DND-41 (cell line): ENCODE measurements around the gene FEZ2.

Source experiments
- ATAC-seq: fragments of 200-7000 bp; cut with Tn5 transposase; 3 replicates; pipeline ENCODE4 v1.9.1; 2021; ENCODE audit warnings: low read depth; ENCODE audit not compliant: insufficient read depth
- DNase-seq: peaks from one replicate; pipeline ENCODE4 v3.0.0-alpha.2; 2020
- H2AFZ ChIP-seq: 2 replicates; pipeline ENCODE4 v1.6.0; 2012; ENCODE audit warnings: low read depth, low read length
- H3K27ac ChIP-seq: 2 replicates; pipeline ENCODE4 v1.5.1; 2012; ENCODE audit warnings: low read length, inconsistent platforms
- H3K27me3 ChIP-seq: fragments of 200-600 bp; sonication (generic); 2 replicates; pipeline ENCODE4 v1.6.0; 2012; ENCODE audit warnings: low read length, mild to moderate bottlenecking, inconsistent platforms; ENCODE audit not compliant: insufficient read depth, poor library complexity
- H3K36me3 ChIP-seq: 2 replicates; pipeline ENCODE4 v1.5.1; 2012; ENCODE audit warnings: low read length, inconsistent platforms; ENCODE audit not compliant: insufficient read depth
- H3K4me1 ChIP-seq: 2 replicates; pipeline ENCODE4 v1.5.1; 2012; ENCODE audit warnings: mild to moderate bottlenecking, low read length; ENCODE audit not compliant: insufficient read depth
- H3K4me2 ChIP-seq: 2 replicates; pipeline ENCODE4 v1.6.0; 2012; ENCODE audit warnings: mild to moderate bottlenecking, moderate library complexity, low read length, inconsistent platforms; ENCODE audit not compliant: insufficient read depth
- H3K4me3 ChIP-seq, 2 experiments: fragments of 200-600 bp in 1 of 2; shearing (Covaris generic) in 1 of 2; 2 replicates each; pipeline ENCODE4 v1.5.1; 2012 to 2016; ENCODE audit warnings: inconsistent platforms in 2 of 2, low read length in 2 of 2, mild to moderate bottlenecking in 2 of 2, low read depth in 1 of 2, moderate library complexity in 1 of 2
- H3K79me2 ChIP-seq: 2 replicates; pipeline ENCODE4 v1.6.0; 2012; ENCODE audit warnings: low read length, inconsistent platforms; ENCODE audit not compliant: insufficient read depth
- H3K9ac ChIP-seq: 2 replicates; pipeline ENCODE4 v1.6.0; 2012; ENCODE audit warnings: low read depth, mild to moderate bottlenecking, inconsistent platforms, low read length, moderate library complexity
- H3K9me3 ChIP-seq: 2 replicates; pipeline ENCODE4 v1.5.1; 2012; ENCODE audit warnings: low read length, moderate library complexity, mild to moderate bottlenecking, inconsistent platforms; ENCODE audit not compliant: insufficient read depth, severe bottlenecking
- H4K20me1 ChIP-seq: 2 replicates; pipeline ENCODE4 v1.6.0; 2012; ENCODE audit warnings: low read length; ENCODE audit not compliant: insufficient read depth
- EZH2 ChIP-seq: IDR thresholded peaks from 3 replicates; pipeline ENCODE4 v1.6.1; 2012; ENCODE audit warnings: borderline replicate concordance, low read depth, mild to moderate bottlenecking, moderate library complexity, low read length, inconsistent platforms; ENCODE audit not compliant: severe bottlenecking
- TF ChIP-seq, protein P1 (sequence below): IDR thresholded peaks from 2 replicates; pipeline ENCODE4 v1.5.1; 2012; ENCODE audit warnings: borderline replicate concordance, low read length, moderate library complexity, mild to moderate bottlenecking; ENCODE audit not compliant: poor library complexity, severe bottlenecking; ENCODE audit errors: extremely low read depth

FEZ2 gene

DNA sequence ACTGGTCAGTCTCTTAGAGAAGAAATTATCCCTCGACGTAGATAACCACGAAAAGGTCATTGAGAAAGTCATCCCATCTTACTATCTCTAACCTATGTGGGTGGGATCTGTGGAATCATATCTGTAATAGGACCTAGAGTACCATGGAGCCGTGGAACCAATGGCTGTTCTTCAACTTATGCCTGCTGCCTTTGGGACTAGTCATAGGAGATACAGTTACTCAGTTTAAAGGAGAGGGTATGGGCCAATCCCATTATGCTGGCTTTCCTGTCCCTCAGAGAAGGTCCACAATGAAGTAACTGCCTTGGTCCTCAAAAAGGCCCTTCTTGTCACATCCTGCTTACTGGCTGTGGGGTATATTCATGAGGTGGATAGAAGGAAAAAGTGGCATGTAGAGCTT lies 77.5 kb downstream of the FEZ2 start:
- DNase-seq, result no peak
- H3K79me2 ChIP-seq, result no peaks in the 10 kb centered on the region
- no peaks in the 10 kb centered on the region for H3K4me1 ChIP-seq
- no peak overlapping the region for H3K27ac ChIP-seq
- ATAC-seq, result no peak
- TF ChIP-seq EZH2, result no peak
- TF ChIP-seq, protein P1, sequence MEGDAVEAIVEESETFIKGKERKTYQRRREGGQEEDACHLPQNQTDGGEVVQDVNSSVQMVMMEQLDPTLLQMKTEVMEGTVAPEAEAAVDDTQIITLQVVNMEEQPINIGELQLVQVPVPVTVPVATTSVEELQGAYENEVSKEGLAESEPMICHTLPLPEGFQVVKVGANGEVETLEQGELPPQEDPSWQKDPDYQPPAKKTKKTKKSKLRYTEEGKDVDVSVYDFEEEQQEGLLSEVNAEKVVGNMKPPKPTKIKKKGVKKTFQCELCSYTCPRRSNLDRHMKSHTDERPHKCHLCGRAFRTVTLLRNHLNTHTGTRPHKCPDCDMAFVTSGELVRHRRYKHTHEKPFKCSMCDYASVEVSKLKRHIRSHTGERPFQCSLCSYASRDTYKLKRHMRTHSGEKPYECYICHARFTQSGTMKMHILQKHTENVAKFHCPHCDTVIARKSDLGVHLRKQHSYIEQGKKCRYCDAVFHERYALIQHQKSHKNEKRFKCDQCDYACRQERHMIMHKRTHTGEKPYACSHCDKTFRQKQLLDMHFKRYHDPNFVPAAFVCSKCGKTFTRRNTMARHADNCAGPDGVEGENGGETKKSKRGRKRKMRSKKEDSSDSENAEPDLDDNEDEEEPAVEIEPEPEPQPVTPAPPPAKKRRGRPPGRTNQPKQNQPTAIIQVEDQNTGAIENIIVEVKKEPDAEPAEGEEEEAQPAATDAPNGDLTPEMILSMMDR, result no peak
- H4K20me1 ChIP-seq, result no peaks in the 10 kb centered on the region
- H3K9ac ChIP-seq, result no peak overlapping the region
- no peak overlapping the region for H3K4me3 ChIP-seq
- no peaks in the 10 kb centered on the region for H3K9me3 ChIP-seq
- H3K4me2 ChIP-seq, result no peak overlapping the region
- no peaks in the 10 kb centered on the region for H3K27me3 ChIP-seq
- H2AFZ ChIP-seq, result no peak overlapping the region
- H3K36me3 ChIP-seq, result no peaks in the 10 kb centered on the region

DNA sequence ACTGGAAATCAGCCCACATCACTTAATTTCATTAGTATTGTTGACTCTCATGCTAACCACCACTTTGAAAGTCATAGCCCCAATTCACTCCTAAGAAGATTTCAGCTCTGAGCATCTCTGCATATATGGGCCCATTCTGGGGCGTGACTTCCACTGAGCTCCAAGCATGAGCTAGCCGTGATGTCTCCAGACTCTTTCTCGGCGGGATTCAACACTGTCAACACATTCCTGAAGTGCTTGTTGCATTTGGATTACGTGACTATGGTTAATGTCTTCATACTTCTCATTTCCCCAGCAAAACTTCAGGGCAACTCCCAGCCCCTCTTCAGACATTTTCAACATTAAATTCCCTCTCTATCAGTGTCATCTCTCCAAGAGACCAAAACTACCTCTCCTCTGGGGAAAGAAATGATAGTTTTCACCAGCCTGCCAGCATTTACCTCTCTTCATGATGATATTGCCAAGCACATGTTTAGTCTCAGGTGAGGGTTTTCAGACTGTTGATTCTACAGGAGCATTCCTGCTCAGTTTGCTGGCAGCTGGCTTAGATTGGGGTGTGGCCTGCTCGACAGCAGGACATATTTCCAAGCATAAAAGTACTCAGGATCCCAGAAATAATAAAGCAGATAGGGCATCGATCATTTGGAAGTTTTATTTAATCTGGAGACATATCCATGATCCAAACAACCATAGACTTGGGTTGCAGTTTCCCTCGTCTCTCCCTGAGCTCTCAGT lies 81.7 kb downstream of the FEZ2 start:
- ATAC-seq (no peak), DNase-seq (no peak)
- no peak overlapping the region for H2AFZ ChIP-seq
- H3K27ac ChIP-seq, result no peak overlapping the region
- no peaks in the 10 kb centered on the region for H3K9me3 ChIP-seq
- no peaks in the 10 kb centered on the region for H3K36me3 ChIP-seq
- H3K4me1 ChIP-seq, result no peaks in the 10 kb centered on the region
- H3K79me2 ChIP-seq, result no peaks in the 10 kb centered on the region
- no peak overlapping the region for H3K4me3 ChIP-seq
- H3K27me3 ChIP-seq, result peaks cover 7% of the 10 kb centered on the region
- no peak overlapping the region for H3K9ac ChIP-seq
- no peak overlapping the region for H3K4me2 ChIP-seq
- no peaks in the 10 kb centered on the region for H4K20me1 ChIP-seq
- TF ChIP-seq, protein P1, result no peak
- no peak for TF ChIP-seq EZH2

DNA sequence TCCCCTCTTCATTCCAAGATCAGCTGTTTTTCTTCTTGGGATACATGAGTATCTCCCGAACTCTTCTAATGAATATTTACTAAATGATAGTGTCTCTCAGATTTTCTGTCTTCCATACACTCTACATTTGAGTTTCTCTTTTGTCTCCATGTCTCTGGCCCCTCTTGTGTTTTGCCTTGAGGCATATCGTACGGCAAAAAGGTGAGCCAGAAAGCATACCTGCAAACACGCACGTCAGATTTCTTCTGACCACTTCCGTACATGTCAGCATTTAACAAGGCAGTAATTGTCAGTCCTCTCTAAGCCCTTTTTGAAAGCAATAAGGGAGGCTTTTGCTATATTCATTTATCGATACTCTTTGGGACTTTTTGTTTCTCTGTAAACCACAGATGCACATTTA lies 82.4 kb downstream of the FEZ2 start:
- H3K79me2 ChIP-seq, result no peaks in the 10 kb centered on the region
- no peaks in the 10 kb centered on the region for H3K36me3 ChIP-seq
- no peak for TF ChIP-seq EZH2
- TF ChIP-seq, protein P1, result no peak

DNA sequence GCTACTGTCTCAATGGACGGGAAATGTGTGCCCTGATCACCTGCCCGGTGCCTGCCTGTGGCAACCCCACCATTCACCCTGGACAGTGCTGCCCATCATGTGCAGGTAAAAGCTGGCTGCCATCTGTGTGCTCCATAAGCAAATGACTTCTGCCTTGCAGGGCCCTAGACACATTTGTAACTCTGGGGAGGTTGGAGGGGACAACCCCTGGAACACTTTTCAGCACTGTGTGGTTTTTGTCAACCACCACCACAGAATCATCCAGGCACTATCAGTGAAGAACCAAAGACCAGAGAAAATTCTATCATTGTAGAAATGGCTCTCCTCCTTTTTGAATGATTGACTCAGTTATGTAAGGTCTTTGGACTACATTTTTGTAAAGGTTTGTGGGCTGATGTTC lies 84.3 kb downstream of the FEZ2 start:
- no peaks in the 10 kb centered on the region for H3K4me1 ChIP-seq
- H2AFZ ChIP-seq, result no peak overlapping the region
- H3K79me2 ChIP-seq, result no peaks in the 10 kb centered on the region
- H3K27ac ChIP-seq, result no peak overlapping the region
- no peaks in the 10 kb centered on the region for H3K9me3 ChIP-seq
- ATAC-seq (no peak), DNase-seq (no peak)
- H3K27me3 ChIP-seq, result peaks cover 7% of the 10 kb centered on the region
- no peak overlapping the region for H3K9ac ChIP-seq
- no peak for TF ChIP-seq EZH2
- TF ChIP-seq, protein P1, result no peak
- H3K36me3 ChIP-seq, result no peaks in the 10 kb centered on the region
- H3K4me3 ChIP-seq, result no peak overlapping the region
- no peak overlapping the region for H3K4me2 ChIP-seq
- no peaks in the 10 kb centered on the region for H4K20me1 ChIP-seq

More for the DNA sequence above, 82.4 kb downstream of the FEZ2 start:
- Histone ChIP-seq H3K27ac (no peak overlapping the region), H3K9ac (no peak overlapping the region), H3K4me2 (no peak overlapping the region), H2AFZ (no peak overlapping the region), H3K4me1 (no peaks in the 10 kb centered on the region), H4K20me1 (no peaks in the 10 kb centered on the region), H3K27me3 (peaks cover 7% of the 10 kb centered on the region), H3K4me3 (no peak overlapping the region), H3K9me3 (no peaks in the 10 kb centered on the region)
- ATAC-seq (no peak), DNase-seq (no peak)
